Retinal pigment epithelial cell (primary cell): Measurements from ENCODE around the gene SHROOM3.

Experiments
- DNase-seq: peaks from one replicate; pipeline ENCODE4 v3.0.0-alpha.2; 2010; ENCODE audit warnings: low read depth
- H3K4me3 ChIP-seq: 2 replicates; pipeline ENCODE4 v1.5.1; 2011; ENCODE audit warnings: mild to moderate bottlenecking, low read length, control low read depth, moderate library complexity
- CTCF ChIP-seq: conservative IDR thresholded peaks from 2 replicates; pipeline ENCODE4 v1.5.1; 2011; ENCODE audit warnings: low read depth, low read length, control low read depth, inconsistent platforms

The SHROOM3 gene

GRCh38 chr4:76458297-76458696, 23.3 kb downstream of the SHROOM3 start:
- no peak overlapping the region for H3K4me3 ChIP-seq
- no peak for DNase-seq
- no peak for TF ChIP-seq CTCF

- TF ChIP-seq CTCF, result no peak
- no peak for DNase-seq
- H3K4me3 ChIP-seq, result peak overlapping the region; percentile 22
These were observed 23.8 kb downstream of the SHROOM3 start for GRCh38 chr4:76458825-76459224.

- TF ChIP-seq CTCF, result no peak
- peak overlapping the region; percentile 35 for H3K4me3 ChIP-seq
- DNase-seq, result peak; percentile 94
These were observed 24.3 kb downstream of the SHROOM3 start for GRCh38 chr4:76459291-76459723.

GRCh38 chr4:76463568-76463967, 28.5 kb downstream of the SHROOM3 start:
- TF ChIP-seq CTCF, result no peak
- no peak for DNase-seq

GRCh38 chr4:76470064-76470463, 35.0 kb downstream of the SHROOM3 start:
- no peak overlapping the region for H3K4me3 ChIP-seq
- no peak for TF ChIP-seq CTCF
- DNase-seq, result no peak

More at GRCh38 chr4:76463568-76463967, 28.5 kb downstream of the SHROOM3 start:
- no peak overlapping the region for H3K4me3 ChIP-seq

- no peak for TF ChIP-seq CTCF
- H3K4me3 ChIP-seq, result no peak overlapping the region
These were observed 35.5 kb downstream of the SHROOM3 start for GRCh38 chr4:76470532-76470931.

GRCh38 chr4:76476571-76476970, 41.5 kb downstream of the SHROOM3 start:
- H3K4me3 ChIP-seq, result no peak overlapping the region
- peak; percentile 97 for DNase-seq
- no peak for TF ChIP-seq CTCF

More at GRCh38 chr4:76470532-76470931, 35.5 kb downstream of the SHROOM3 start:
- no peak for DNase-seq
